D721Med (cell line): ENCODE measurements around the gene ETAA1.

Experiments
- DNase-seq: peaks from one replicate; pipeline ENCODE4 v3.0.0; 2011; ENCODE audit warnings: low spot score; ENCODE audit not compliant: insufficient read length
- FAIRE-seq: peaks from 2 replicates; lab custom pipeline; 2011; peaks lifted over from hg19 to GRCh38; lab: Jason Lieb, UNC
- CTCF ChIP-seq: IDR thresholded peaks from 2 replicates; pipeline ENCODE4 v1.5.1; 2012; ENCODE audit warnings: mild to moderate bottlenecking, control low read depth; ENCODE audit not compliant: insufficient read depth; ENCODE audit errors: missing control alignments

ETAA1 gene

GRCh38 chr2:67423489-67423888 lies 26.4 kb downstream of the ETAA1 start:
- DNase-seq (no peak), FAIRE-seq (no peak)
- TF ChIP-seq CTCF: no peak

- no peak for TF ChIP-seq CTCF
- no peak for DNase-seq
- FAIRE-seq: no peak
Observed at GRCh38 chr2:67436221-67436620, 39.1 kb downstream of the ETAA1 start.

- FAIRE-seq: no peak
- DNase-seq: no peak
- no peak for TF ChIP-seq CTCF
Observed at GRCh38 chr2:67437114-67437513, 40.0 kb downstream of the ETAA1 start.

GRCh38 chr2:67438337-67438736 lies 41.2 kb downstream of the ETAA1 start:
- no peak for TF ChIP-seq CTCF
- DNase-seq (no peak), FAIRE-seq (no peak)

GRCh38 chr2:67445652-67446268 lies 48.6 kb downstream of the ETAA1 start:
- no peak for TF ChIP-seq CTCF
- FAIRE-seq: no peak
- no peak for DNase-seq

- FAIRE-seq (no peak), DNase-seq (no peak)
Observed at GRCh38 chr2:67446491-67446911, 49.4 kb downstream of the ETAA1 start.

More at GRCh38 chr2:67446491-67446911, 49.4 kb downstream of the ETAA1 start:
- TF ChIP-seq CTCF: no peak
